ENCODE results near the gene B9D1. TPM values are rescaled to one million over a fixed set of nuclear protein-coding genes. Genes with fewer than 3 reads are reported as not detected.

B9D1 gene
- total and polyA plus RNA-seq, 7 donors, result 6.6 to 22.4 (median 15.2) TPM

DNA sequence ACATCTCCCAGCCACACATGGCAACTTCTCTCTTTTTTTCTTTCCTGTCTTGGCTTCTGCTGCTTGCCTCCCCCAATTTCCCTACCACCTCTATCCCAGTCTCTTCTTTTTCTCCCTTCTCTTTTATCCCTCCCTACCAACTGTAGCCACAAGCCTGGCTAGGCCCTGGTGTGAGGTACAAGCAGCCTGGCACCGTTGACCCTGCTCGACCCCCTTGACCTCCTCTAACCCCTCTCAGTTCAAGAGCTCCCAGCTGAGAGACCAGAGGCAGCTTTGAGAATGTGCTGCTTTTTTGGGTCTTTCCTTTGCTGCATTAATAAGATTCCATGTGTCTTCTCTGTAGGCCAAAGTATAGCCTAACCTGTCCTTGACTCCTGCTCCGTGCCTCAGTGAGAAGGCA is 32.3 kb downstream of the B9D1 start:
- H3K27me3 ChIP-seq, result no peaks in the 10 kb centered on the region
- TF ChIP-seq EP300 (IDR thresholded peaks at IDR 0.05), result no peak
- no peak for TF ChIP-seq POLR2A (IDR thresholded peaks at IDR 0.05)
- TF ChIP-seq POLR2AphosphoS5 (IDR thresholded peaks at IDR 0.05), result no peak
- TF ChIP-seq, protein P1, sequence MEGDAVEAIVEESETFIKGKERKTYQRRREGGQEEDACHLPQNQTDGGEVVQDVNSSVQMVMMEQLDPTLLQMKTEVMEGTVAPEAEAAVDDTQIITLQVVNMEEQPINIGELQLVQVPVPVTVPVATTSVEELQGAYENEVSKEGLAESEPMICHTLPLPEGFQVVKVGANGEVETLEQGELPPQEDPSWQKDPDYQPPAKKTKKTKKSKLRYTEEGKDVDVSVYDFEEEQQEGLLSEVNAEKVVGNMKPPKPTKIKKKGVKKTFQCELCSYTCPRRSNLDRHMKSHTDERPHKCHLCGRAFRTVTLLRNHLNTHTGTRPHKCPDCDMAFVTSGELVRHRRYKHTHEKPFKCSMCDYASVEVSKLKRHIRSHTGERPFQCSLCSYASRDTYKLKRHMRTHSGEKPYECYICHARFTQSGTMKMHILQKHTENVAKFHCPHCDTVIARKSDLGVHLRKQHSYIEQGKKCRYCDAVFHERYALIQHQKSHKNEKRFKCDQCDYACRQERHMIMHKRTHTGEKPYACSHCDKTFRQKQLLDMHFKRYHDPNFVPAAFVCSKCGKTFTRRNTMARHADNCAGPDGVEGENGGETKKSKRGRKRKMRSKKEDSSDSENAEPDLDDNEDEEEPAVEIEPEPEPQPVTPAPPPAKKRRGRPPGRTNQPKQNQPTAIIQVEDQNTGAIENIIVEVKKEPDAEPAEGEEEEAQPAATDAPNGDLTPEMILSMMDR (IDR thresholded peaks at IDR 0.05), result no peak
- WGBS, 2 donors, result 85 to 89% methylated on average over 3 of the region's 3 CpGs
- no peaks in the 10 kb centered on the region for H3K9me3 ChIP-seq
- H3K4me1 ChIP-seq, result peaks cover 0 to 31% (median 9%) of the 10 kb centered on the region in 4 donors
- no peak overlapping the region for H3K4me3 ChIP-seq
- peak; percentile 13 for DNase-seq
- intact Hi-C loops (cut with DNase I), result no loop called here
- peaks cover 4 to 34% (median 6%) of the 10 kb centered on the region in 4 donors for H3K36me3 ChIP-seq
- H3K27ac ChIP-seq, result peak overlapping the region in 3 of 4 donors; percentile 8 to 56 (median 56)

DNA sequence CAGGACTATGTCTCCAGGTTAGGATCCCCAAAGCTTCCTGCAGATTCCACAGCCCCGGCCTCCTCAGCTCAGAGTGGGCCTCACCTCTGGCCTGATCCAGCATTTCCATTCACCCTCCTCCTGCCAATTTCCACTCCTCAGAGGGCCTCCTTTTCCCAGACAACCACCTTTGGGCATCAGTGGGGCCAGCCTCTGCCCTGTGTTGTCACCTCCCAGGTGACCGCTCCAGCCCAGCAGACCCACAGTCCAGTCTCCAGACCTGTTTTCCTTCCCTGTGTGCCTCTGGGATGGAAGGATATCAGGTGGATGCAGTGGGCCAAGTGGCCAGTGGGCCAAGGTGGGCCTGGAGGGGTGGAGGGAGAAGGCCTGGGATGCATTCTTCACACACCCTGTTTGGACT is 32.7 kb downstream of the B9D1 start:
- 93 to 97% methylated on average over 2 of the region's 2 CpGs for WGBS, 2 donors
- intact Hi-C loops (cut with DNase I), result no loop called here
- no peaks in the 10 kb centered on the region for H3K27me3 ChIP-seq
- no peaks in the 10 kb centered on the region for H3K9me3 ChIP-seq
- peak overlapping the region in 2 of 4 donors; percentile 8 to 56 for H3K27ac ChIP-seq
- peaks cover 4 to 34% (median 6%) of the 10 kb centered on the region in 4 donors for H3K36me3 ChIP-seq
- H3K4me1 ChIP-seq, result peaks cover 0 to 31% (median 9%) of the 10 kb centered on the region in 4 donors
- TF ChIP-seq POLR2AphosphoS5 (IDR thresholded peaks at IDR 0.05) (no peak), EP300 (IDR thresholded peaks at IDR 0.05) (no peak), POLR2A (IDR thresholded peaks at IDR 0.05) (no peak)
- TF ChIP-seq, protein P1 (IDR thresholded peaks at IDR 0.05), result no peak
- DNase-seq, result peak; percentile 46
- no peak overlapping the region for H3K4me3 ChIP-seq

DNA sequence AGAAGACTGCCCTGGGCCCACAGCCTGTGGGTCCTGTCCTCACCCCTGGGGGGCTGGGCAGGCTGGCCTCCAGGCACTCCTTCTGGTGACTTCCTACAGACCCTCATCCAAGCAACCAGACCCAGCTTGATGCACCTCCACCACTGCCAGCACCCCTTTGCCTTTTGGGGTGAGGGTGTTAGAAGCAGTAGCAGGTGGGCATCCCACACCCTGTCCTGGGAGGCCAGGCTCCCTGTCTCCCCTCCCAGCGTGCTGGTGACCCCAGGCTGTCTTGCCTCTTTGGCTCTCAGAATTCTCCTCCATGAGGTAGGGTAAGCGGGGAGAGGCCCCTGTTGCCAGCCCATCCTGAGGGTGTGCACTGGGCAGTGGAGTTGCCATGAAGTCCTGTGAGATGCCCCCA is 33.4 kb downstream of the B9D1 start:
- H3K36me3 ChIP-seq, result peaks cover 4 to 30% (median 5%) of the 10 kb centered on the region in 4 donors
- H3K9me3 ChIP-seq, result no peaks in the 10 kb centered on the region
- H3K27ac ChIP-seq, result no peak overlapping the region
- no peak overlapping the region for H3K4me3 ChIP-seq
- peak; percentile 56 for DNase-seq
- intact Hi-C loops (cut with DNase I), result no loop called here
- TF ChIP-seq EP300 (IDR thresholded peaks at IDR 0.05), result no peak
- TF ChIP-seq, protein P1 (IDR thresholded peaks at IDR 0.05), result no peak
- no peak for TF ChIP-seq POLR2A (IDR thresholded peaks at IDR 0.05)
- no peak for TF ChIP-seq POLR2AphosphoS5 (IDR thresholded peaks at IDR 0.05)
- WGBS, 2 donors, result 88 to 95% methylated on average over 2 of the region's 2 CpGs
- H3K4me1 ChIP-seq, result peaks cover 0 to 31% (median 9%) of the 10 kb centered on the region in 4 donors
- no peaks in the 10 kb centered on the region for H3K27me3 ChIP-seq

DNA sequence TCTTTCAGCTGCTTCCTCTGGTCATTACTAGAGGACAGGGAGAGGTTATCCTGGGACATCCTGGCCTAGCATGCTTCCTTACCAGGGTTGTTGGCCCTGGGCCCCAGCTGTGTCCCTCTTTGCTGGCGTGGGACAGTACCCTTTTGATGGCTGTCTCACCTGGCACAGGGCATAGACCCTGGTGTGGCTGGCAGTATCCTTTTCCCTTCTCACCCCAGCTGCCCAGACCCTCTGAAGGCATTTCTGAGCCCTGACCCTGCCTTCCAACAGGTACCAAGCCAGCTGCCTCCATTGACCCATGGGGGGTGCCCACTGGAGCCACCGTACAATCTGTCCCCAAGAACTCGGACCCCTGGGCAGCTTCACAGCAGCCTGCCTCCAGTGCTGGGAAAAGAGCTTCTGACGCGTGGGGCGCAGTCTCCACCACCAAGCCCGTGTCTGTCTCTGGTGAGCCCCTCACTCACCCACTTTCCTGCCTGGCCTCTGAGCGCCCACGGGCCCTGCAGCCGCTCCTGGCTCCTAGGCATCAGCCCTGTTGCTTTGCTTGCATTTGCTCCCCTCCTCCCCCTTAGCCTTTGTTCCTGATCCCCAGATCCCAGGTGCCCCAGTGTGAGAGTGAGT is 34.0 kb downstream of the B9D1 start:
- Histone ChIP-seq H3K27ac (no peak overlapping the region), H3K9me3 (no peaks in the 10 kb centered on the region), H3K36me3 (peaks cover 0 to 28% (median 0%) of the 10 kb centered on the region in 4 donors), H3K4me3 (no peak overlapping the region), H3K4me1 (peaks cover 0 to 31% (median 9%) of the 10 kb centered on the region in 4 donors), H3K27me3 (no peaks in the 10 kb centered on the region)
- DNase-seq, result peak; percentile 40
- WGBS, 2 donors, result 95 to 96% methylated on average over 10 of the region's 10 CpGs
- intact Hi-C loops (cut with DNase I), result no loop called here
- no peak for TF ChIP-seq EP300 (IDR thresholded peaks at IDR 0.05)

DNA sequence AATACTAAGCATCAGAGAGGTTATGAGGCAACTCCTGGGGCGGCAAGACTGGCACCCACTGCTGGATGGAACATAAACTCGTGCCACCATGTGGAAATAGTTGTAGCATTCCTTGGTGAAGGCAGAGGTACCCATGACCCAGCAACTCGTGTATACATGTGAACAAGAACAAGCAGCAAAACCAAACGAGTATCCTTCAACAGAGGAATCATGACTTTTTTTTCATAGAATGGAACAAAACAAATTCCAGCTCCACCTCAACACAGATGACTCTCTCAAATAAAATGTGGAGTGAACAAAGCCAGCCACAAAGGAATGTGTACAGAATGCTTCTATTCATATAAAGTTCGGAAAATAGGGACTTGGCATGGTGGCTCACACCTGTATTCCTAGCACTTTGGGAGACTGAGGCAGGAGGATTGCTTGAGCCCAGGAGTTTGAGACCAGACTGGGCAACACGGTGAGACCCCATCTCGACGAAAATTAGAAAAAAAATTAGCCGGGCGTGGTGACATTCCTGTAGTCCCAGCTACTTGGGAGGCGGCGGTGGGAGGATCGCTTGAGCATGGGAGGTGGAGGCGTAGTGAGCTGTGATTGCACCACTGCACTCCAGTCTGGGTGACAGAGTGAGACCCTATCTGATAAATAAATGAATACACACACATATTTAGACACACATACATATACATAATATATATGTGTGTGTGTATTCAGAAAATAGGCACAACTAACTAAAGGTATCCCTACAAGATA is 35.3 kb downstream of the B9D1 start:
- no peak overlapping the region for H3K4me3 ChIP-seq
- H3K27me3 ChIP-seq, result no peaks in the 10 kb centered on the region
- H3K9me3 ChIP-seq, result no peaks in the 10 kb centered on the region
- peaks cover 0 to 27% (median 0%) of the 10 kb centered on the region in 4 donors for H3K36me3 ChIP-seq
- 93% methylated on average over 14 of the region's 14 CpGs for WGBS, 2 donors
- TF ChIP-seq POLR2AphosphoS5 (IDR thresholded peaks at IDR 0.05) (no peak), EP300 (IDR thresholded peaks at IDR 0.05) (no peak), POLR2A (IDR thresholded peaks at IDR 0.05) (no peak)
- TF ChIP-seq, protein P1 (IDR thresholded peaks at IDR 0.05), result no peak
- DNase-seq, result peak; percentile 49
- peaks cover 0 to 27% (median 9%) of the 10 kb centered on the region in 4 donors for H3K4me1 ChIP-seq
- H3K27ac ChIP-seq, result peak overlapping the region in 1 of 4 donors; percentile 32
- intact Hi-C loops (cut with DNase I), result no loop called here

Data from sigmoid colon (tissue), 7 donors.